Memory B cell (primary cell): ENCODE measurements around the gene MAST4.
A peak's percentile ranks its signal among the peaks of the same experiment; 100 is the strongest.
"Not testable (repeated sequence)": the region's sequence is repeated elsewhere in the genome, so short reads cannot be mapped to it uniquely, and the experiment has no call there.

Experiments
- ATAC-seq: fragments of 150-1000 bp; cut with Tn5 transposase; 2 replicates; pipeline ENCODE4 v1.10.0; 2021; ENCODE audit warnings: low read depth, mild to moderate bottlenecking, moderate library complexity
- DNase-seq, 2 donors: peaks; one replicate each; pipeline ENCODE4 v3.0.0; 2022; ENCODE audit warnings: low spot score in 2 of 2
- H3K27ac Mint-ChIP-seq: one replicate; pipeline ENCODE4 v1.8.0; 2022; ENCODE audit warnings: mild to moderate bottlenecking, moderate library complexity, mixed read lengths
- H3K27me3 Mint-ChIP-seq: one replicate; pipeline ENCODE4 v1.8.0; 2022; ENCODE audit warnings: mixed read lengths
- H3K36me3 Mint-ChIP-seq: one replicate; pipeline ENCODE4 v1.8.0; 2022; ENCODE audit warnings: mild to moderate bottlenecking, mixed read lengths
- H3K4me1 Mint-ChIP-seq: one replicate; pipeline ENCODE4 v1.8.0; 2022; ENCODE audit warnings: mixed read lengths
- H3K4me3 Mint-ChIP-seq: one replicate; pipeline ENCODE4 v1.8.0; 2022; ENCODE audit warnings: mild to moderate bottlenecking, moderate library complexity, mixed read lengths
- H3K9me3 Mint-ChIP-seq: one replicate; pipeline ENCODE4 v1.8.0; 2022; ENCODE audit warnings: mixed read lengths

Gene MAST4

GRCh38 chr5:66742083-66742895 is 146.1 kb downstream of the MAST4 start:
- Mint-ChIP-seq H3K9me3 (no peaks in the 10 kb centered on the region), H3K36me3 (peaks cover 18% of the 10 kb centered on the region), H3K27me3 (peaks cover 1% of the 10 kb centered on the region), H3K27ac (no peak overlapping the region), H3K4me1 (peaks cover 9% of the 10 kb centered on the region), H3K4me3 (no peak overlapping the region)
- ATAC-seq = no peak
- DNase-seq = no peak

GRCh38 chr5:66742896-66743247 is 146.7 kb downstream of the MAST4 start:
- DNase-seq (no peak), ATAC-seq (no peak)
- H3K4me3 Mint-ChIP-seq = no peak overlapping the region
- H3K9me3 Mint-ChIP-seq = no peaks in the 10 kb centered on the region
- peaks cover 9% of the 10 kb centered on the region for H3K4me1 Mint-ChIP-seq
- peaks cover 1% of the 10 kb centered on the region for H3K27me3 Mint-ChIP-seq
- H3K36me3 Mint-ChIP-seq = peaks cover 14% of the 10 kb centered on the region
- no peak overlapping the region for H3K27ac Mint-ChIP-seq

GRCh38 chr5:66743344-66743743 is 147.2 kb downstream of the MAST4 start:
- H3K4me1 Mint-ChIP-seq = peaks cover 9% of the 10 kb centered on the region
- H3K36me3 Mint-ChIP-seq = peaks cover 11% of the 10 kb centered on the region
- H3K27ac Mint-ChIP-seq = no peak overlapping the region
- H3K9me3 Mint-ChIP-seq = no peaks in the 10 kb centered on the region
- ATAC-seq (no peak), DNase-seq (no peak)
- H3K4me3 Mint-ChIP-seq = no peak overlapping the region
- H3K27me3 Mint-ChIP-seq = peaks cover 2% of the 10 kb centered on the region

GRCh38 chr5:66744040-66744439 is 147.8 kb downstream of the MAST4 start:
- no peaks in the 10 kb centered on the region for H3K9me3 Mint-ChIP-seq
- no peak for DNase-seq
- peaks cover 9% of the 10 kb centered on the region for H3K4me1 Mint-ChIP-seq
- ATAC-seq = no peak
- H3K4me3 Mint-ChIP-seq = no peak overlapping the region
- no peak overlapping the region for H3K27ac Mint-ChIP-seq
- peaks cover 3% of the 10 kb centered on the region for H3K27me3 Mint-ChIP-seq
- H3K36me3 Mint-ChIP-seq = peaks cover 10% of the 10 kb centered on the region

GRCh38 chr5:66745297-66745696 is 149.1 kb downstream of the MAST4 start:
- peaks cover 9% of the 10 kb centered on the region for H3K4me1 Mint-ChIP-seq
- no peak overlapping the region for H3K4me3 Mint-ChIP-seq
- H3K36me3 Mint-ChIP-seq = peaks cover 13% of the 10 kb centered on the region
- peaks cover 3% of the 10 kb centered on the region for H3K27me3 Mint-ChIP-seq
- no peaks in the 10 kb centered on the region for H3K9me3 Mint-ChIP-seq
- no peak overlapping the region for H3K27ac Mint-ChIP-seq
- DNase-seq = no peak
- no peak for ATAC-seq

- H3K4me1 Mint-ChIP-seq = peaks cover 7% of the 10 kb centered on the region
- no peak for DNase-seq
- H3K27ac Mint-ChIP-seq = no peak overlapping the region
- H3K27me3 Mint-ChIP-seq = peaks cover 3% of the 10 kb centered on the region
- no peak for ATAC-seq
- H3K9me3 Mint-ChIP-seq = no peaks in the 10 kb centered on the region
- no peak overlapping the region for H3K4me3 Mint-ChIP-seq
- H3K36me3 Mint-ChIP-seq = peaks cover 11% of the 10 kb centered on the region
Measured at GRCh38 chr5:66747607-66748006, 151.4 kb downstream of the MAST4 start.

- H3K27me3 Mint-ChIP-seq, DNase-seq, H3K27ac Mint-ChIP-seq, H3K4me3 Mint-ChIP-seq, ATAC-seq, H3K4me1 Mint-ChIP-seq, H3K9me3 Mint-ChIP-seq, H3K36me3 Mint-ChIP-seq: not testable (repeated sequence)
Measured at GRCh38 chr5:66752668-66753067, 156.5 kb downstream of the MAST4 start.

- Mint-ChIP-seq H3K27me3 (no peaks in the 10 kb centered on the region), H3K9me3 (no peaks in the 10 kb centered on the region), H3K4me1 (peaks cover 8% of the 10 kb centered on the region), H3K4me3 (no peak overlapping the region), H3K27ac (peak overlapping the region; percentile 13), H3K36me3 (no peaks in the 10 kb centered on the region)
- DNase-seq (peak; percentile 29 to 33), ATAC-seq (peak; percentile 44)
Measured at GRCh38 chr5:66757219-66757833, 161.1 kb downstream of the MAST4 start.

- DNase-seq (no peak), ATAC-seq (no peak)
- Mint-ChIP-seq H3K36me3 (no peaks in the 10 kb centered on the region), H3K27me3 (no peaks in the 10 kb centered on the region), H3K4me3 (no peak overlapping the region), H3K4me1 (peaks cover 8% of the 10 kb centered on the region), H3K9me3 (no peaks in the 10 kb centered on the region), H3K27ac (no peak overlapping the region)
Measured at GRCh38 chr5:66757834-66758371, 161.7 kb downstream of the MAST4 start.

GRCh38 chr5:66769030-66769733 is 173.0 kb downstream of the MAST4 start:
- Mint-ChIP-seq H3K4me1 (peaks cover 4% of the 10 kb centered on the region), H3K27ac (no peak overlapping the region)
- no peak for ATAC-seq

GRCh38 chr5:66769839-66770617 is 173.8 kb downstream of the MAST4 start:
- Mint-ChIP-seq H3K4me3 (no peak overlapping the region), H3K27me3 (no peaks in the 10 kb centered on the region), H3K27ac (no peak overlapping the region), H3K9me3 (no peaks in the 10 kb centered on the region), H3K36me3 (no peaks in the 10 kb centered on the region), H3K4me1 (peaks cover 4% of the 10 kb centered on the region)
- DNase-seq = no peak
- ATAC-seq = no peak

More at GRCh38 chr5:66769030-66769733, 173.0 kb downstream of the MAST4 start:
- Mint-ChIP-seq H3K27me3 (no peaks in the 10 kb centered on the region), H3K9me3 (no peaks in the 10 kb centered on the region), H3K36me3 (no peaks in the 10 kb centered on the region), H3K4me3 (no peak overlapping the region)
- no peak for DNase-seq

GRCh38 chr5:66777868-66778267 is 181.7 kb downstream of the MAST4 start:
- no peak overlapping the region for H3K27ac Mint-ChIP-seq
- no peak overlapping the region for H3K4me3 Mint-ChIP-seq
- peaks cover 5% of the 10 kb centered on the region for H3K4me1 Mint-ChIP-seq
- H3K27me3 Mint-ChIP-seq = no peaks in the 10 kb centered on the region
- ATAC-seq (no peak), DNase-seq (no peak)
- H3K36me3 Mint-ChIP-seq = peaks cover 4% of the 10 kb centered on the region
- peaks cover 2% of the 10 kb centered on the region for H3K9me3 Mint-ChIP-seq

GRCh38 chr5:66779528-66779927 is 183.3 kb downstream of the MAST4 start:
- H3K4me1 Mint-ChIP-seq = peaks cover 5% of the 10 kb centered on the region
- peaks cover 4% of the 10 kb centered on the region for H3K36me3 Mint-ChIP-seq
- peaks cover 2% of the 10 kb centered on the region for H3K9me3 Mint-ChIP-seq
- ATAC-seq (no peak), DNase-seq (no peak)
- no peak overlapping the region for H3K4me3 Mint-ChIP-seq
- H3K27ac Mint-ChIP-seq = no peak overlapping the region
- H3K27me3 Mint-ChIP-seq = no peaks in the 10 kb centered on the region
